Measurements from ENCODE around the gene KLHL24. TPM values are rescaled to one million over a fixed set of nuclear protein-coding genes. Genes with fewer than 3 reads are reported as not detected.
A peak's percentile ranks its signal among the peaks of the same experiment; 100 is the strongest.

KLHL24 gene
- total RNA-seq, 4 donors from 2014 or later: 118 to 301 (median 222) TPM

DNA sequence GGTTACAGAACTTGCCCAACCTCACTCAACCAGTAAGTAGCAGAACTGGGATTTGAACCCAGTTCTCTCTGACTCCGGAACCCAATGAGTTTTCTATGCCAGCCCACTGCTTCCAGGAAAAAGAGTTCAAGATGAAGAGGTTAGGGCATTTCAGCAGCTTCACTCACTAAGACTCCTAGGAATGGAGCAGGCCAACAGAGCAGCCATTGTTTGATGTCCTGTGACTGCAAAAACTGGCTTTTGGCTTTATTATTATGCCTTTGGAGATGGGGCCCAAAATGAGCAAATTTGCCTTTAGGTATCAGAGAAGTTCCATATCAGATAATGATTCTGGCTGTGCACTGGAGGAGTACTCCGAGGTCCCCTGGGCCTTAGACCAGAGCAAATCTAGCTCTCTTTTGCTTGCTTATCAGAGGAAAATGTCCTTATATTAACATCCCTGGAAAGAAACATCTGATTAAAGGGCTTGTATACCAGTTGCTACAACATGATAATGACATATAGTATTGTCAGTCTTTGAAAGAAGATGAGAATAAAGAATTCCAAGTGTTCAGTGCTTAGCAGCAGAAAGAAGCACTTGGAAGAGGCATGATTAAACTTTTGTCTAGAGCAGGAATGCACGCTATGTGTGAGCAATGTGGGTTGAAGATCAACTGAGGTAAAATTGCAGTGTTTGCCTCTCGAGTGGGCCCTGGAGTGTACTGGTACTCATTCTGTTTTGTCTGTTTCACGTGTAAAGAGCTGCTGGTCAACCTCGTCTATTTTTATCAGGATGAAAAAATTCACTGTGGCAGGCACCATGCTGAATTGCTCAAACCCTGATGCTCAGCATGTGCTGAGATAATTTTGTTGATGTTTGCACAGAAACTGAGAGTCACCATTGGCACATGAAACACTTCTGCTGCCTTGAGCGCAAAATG lies 21.8 kb upstream of the KLHL24 start:
- Histone ChIP-seq H3K36me3 (no peaks in the 10 kb centered on the region), H3K27me3 (no peaks in the 10 kb centered on the region), H3K4me1 (peaks cover 0 to 3% of the 10 kb centered on the region in 2 donors), H3K27ac (no peak overlapping the region), H3K4me3 (no peak overlapping the region), H3K9me3 (no peaks in the 10 kb centered on the region)
- no peak for ATAC-seq
- no peak for TF ChIP-seq CTCF (IDR thresholded peaks at IDR 0.05 in 4 of 5, conservative IDR thresholded peaks at IDR 0.05 in 1 of 5)
- no peak for TF ChIP-seq POLR2A (IDR thresholded peaks at IDR 0.05)
- no peak for DNase-seq
- intact Hi-C loops (cut with DNase I; ENCODE audit: low total_unique reads): no loop called here
- in situ Hi-C loops (cut with MboI; ENCODE audit: low sequenced_read_pairs in 4 of 4): no loop called here

GRCh38 chr3:183618542-183618941 lies 16.9 kb upstream of the KLHL24 start:
- Histone ChIP-seq H3K9me3 (no peaks in the 10 kb centered on the region), H3K4me1 (peaks cover 12 to 14% of the 10 kb centered on the region in 2 donors), H3K27me3 (no peaks in the 10 kb centered on the region), H3K27ac (peak overlapping the region in 1 of 4 donors; percentile 62), H3K4me3 (no peak overlapping the region), H3K36me3 (no peaks in the 10 kb centered on the region)
- DNase-seq (no peak), ATAC-seq (no peak)
- in situ Hi-C loops (cut with MboI; ENCODE audit: low sequenced_read_pairs in 4 of 4): no loop called here
- TF ChIP-seq CTCF (IDR thresholded peaks at IDR 0.05 in 4 of 5, conservative IDR thresholded peaks at IDR 0.05 in 1 of 5) (no peak), POLR2A (IDR thresholded peaks at IDR 0.05) (no peak)
- intact Hi-C loops (cut with DNase I; ENCODE audit: low total_unique reads): loop anchor here (5.0 kb wide), 2 partner anchors 36 to 116 kb away; no protein-coding TSS in a partner anchor

DNA sequence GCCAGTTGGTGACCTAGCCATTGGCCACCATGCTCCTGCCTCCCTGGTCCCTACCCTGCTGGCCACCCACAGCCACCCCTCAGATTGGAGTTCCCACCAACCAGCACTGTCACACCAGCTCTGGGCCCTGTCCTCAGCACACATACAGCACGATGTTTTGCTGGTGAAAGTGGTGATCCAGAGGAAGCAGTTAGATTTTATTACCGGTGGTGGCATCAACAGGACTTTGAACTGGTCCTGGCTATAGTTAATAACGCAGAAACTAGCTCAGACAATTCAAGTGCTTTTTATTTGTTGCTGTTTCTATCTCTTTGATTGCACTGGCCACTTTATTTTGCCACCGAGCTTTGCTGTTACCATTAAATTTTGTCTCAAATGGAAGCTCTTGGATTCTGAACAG lies 16.4 kb upstream of the KLHL24 start:
- TF ChIP-seq POLR2A (IDR thresholded peaks at IDR 0.05): no peak
- TF ChIP-seq CTCF (IDR thresholded peaks at IDR 0.05 in 4 of 5, conservative IDR thresholded peaks at IDR 0.05 in 1 of 5): no peak
- in situ Hi-C loops (cut with MboI; ENCODE audit: low sequenced_read_pairs in 4 of 4) (no loop called here), intact Hi-C loops (cut with DNase I; ENCODE audit: low total_unique reads) (loop anchor here (5.0 kb wide), 2 partner anchors 37 to 117 kb away; no protein-coding TSS in a partner anchor)
- ATAC-seq (no peak), DNase-seq (no peak)
- Histone ChIP-seq H3K4me3 (no peak overlapping the region), H3K27ac (peak overlapping the region in 3 of 4 donors; percentile 41 to 62 (median 52)), H3K36me3 (no peaks in the 10 kb centered on the region), H3K9me3 (no peaks in the 10 kb centered on the region), H3K4me1 (peaks cover 12 to 14% of the 10 kb centered on the region in 2 donors), H3K27me3 (no peaks in the 10 kb centered on the region)

GRCh38 chr3:183619624-183620251 lies 15.7 kb upstream of the KLHL24 start:
- Histone ChIP-seq H3K36me3 (no peaks in the 10 kb centered on the region), H3K4me1 (peaks cover 12 to 17% of the 10 kb centered on the region in 2 donors), H3K27me3 (no peaks in the 10 kb centered on the region), H3K9me3 (no peaks in the 10 kb centered on the region), H3K27ac (peak overlapping the region; percentile 33 to 62 (median 46)), H3K4me3 (no peak overlapping the region)
- TF ChIP-seq POLR2A (IDR thresholded peaks at IDR 0.05) (no peak), CTCF (IDR thresholded peaks at IDR 0.05 in 4 of 5, conservative IDR thresholded peaks at IDR 0.05 in 1 of 5) (no peak)
- in situ Hi-C loops (cut with MboI; ENCODE audit: low sequenced_read_pairs in 4 of 4): no loop called here
- intact Hi-C loops (cut with DNase I; ENCODE audit: low total_unique reads): loop anchor here (5.0 kb wide), 2 partner anchors 37 to 117 kb away; no protein-coding TSS in a partner anchor
- peak; percentile 24 to 46 for DNase-seq
- ATAC-seq: peak; percentile 79 to 81
